ENCODE results near the gene NRCAM. TPM values are rescaled to one million over a fixed set of nuclear protein-coding genes. Genes with fewer than 3 reads are reported as not detected.

Gene NRCAM
- total RNA-seq, 4 donors from 2014 or later: 1.3 to 4.7 (median 2.2) TPM

- H3K36me3 ChIP-seq: no peaks in the 10 kb centered on the region
- H3K27ac ChIP-seq: no peak overlapping the region
- no peak for ATAC-seq
- H3K27me3 ChIP-seq: peaks cover 49% of the 10 kb centered on the region
- no peaks in the 10 kb centered on the region for H3K9me3 ChIP-seq
- H3K4me3 ChIP-seq: no peak overlapping the region
- H3K4me1 ChIP-seq: peaks cover 0 to 12% (median 5%) of the 10 kb centered on the region in 3 donors
- no peak for TF ChIP-seq POLR2AphosphoS5 (IDR thresholded peaks at IDR 0.05)
- no peak for TF ChIP-seq POLR2A (IDR thresholded peaks at IDR 0.05)
- no peak for TF ChIP-seq CTCF (IDR thresholded peaks at IDR 0.05)
- no peak for TF ChIP-seq EP300 (IDR thresholded peaks at IDR 0.05)
- 83 to 100% methylated on average over 1 of the region's 1 CpG for WGBS, 2 donors (ENCODE audit: low coverage in 1 of 2)
Observed at GRCh38 chr7:108460964-108461363, 4.7 kb upstream of the NRCAM start.

GRCh38 chr7:108459922-108460551, 3.8 kb upstream of the NRCAM start:
- Histone ChIP-seq H3K9me3 (no peaks in the 10 kb centered on the region), H3K27ac (no peak overlapping the region), H3K4me3 (no peak overlapping the region), H3K36me3 (no peaks in the 10 kb centered on the region), H3K4me1 (peaks cover 0 to 22% (median 14%) of the 10 kb centered on the region in 3 donors), H3K27me3 (peaks cover 59% of the 10 kb centered on the region)
- TF ChIP-seq CTCF (IDR thresholded peaks at IDR 0.05) (peak in 1 of 4 experiments; percentile 28), EP300 (IDR thresholded peaks at IDR 0.05) (no peak)
- no peak for ATAC-seq
- 41 to 73% methylated on average over 3 of the region's 3 CpGs for WGBS, 2 donors (ENCODE audit: low coverage in 1 of 2)

GRCh38 chr7:108457871-108458270, 1.6 kb upstream of the NRCAM start:
- no peak overlapping the region for H3K27ac ChIP-seq
- no peaks in the 10 kb centered on the region for H3K36me3 ChIP-seq
- no peaks in the 10 kb centered on the region for H3K9me3 ChIP-seq
- TF ChIP-seq EP300 (IDR thresholded peaks at IDR 0.05) (no peak), POLR2AphosphoS5 (IDR thresholded peaks at IDR 0.05) (no peak), POLR2A (IDR thresholded peaks at IDR 0.05) (no peak), CTCF (IDR thresholded peaks at IDR 0.05) (no peak)
- H3K27me3 ChIP-seq: peaks cover 68% of the 10 kb centered on the region
- no peak overlapping the region for H3K4me3 ChIP-seq
- no peak for ATAC-seq
- peaks cover 0 to 28% (median 15%) of the 10 kb centered on the region in 3 donors for H3K4me1 ChIP-seq

GRCh38 chr7:108456845-108457540, 757 bp upstream of the NRCAM start:
- no peaks in the 10 kb centered on the region for H3K9me3 ChIP-seq
- whole genome bisulfite sequencing, 2 donors (ENCODE audit: low coverage in 1 of 2): 15 to 16% methylated on average over 9 to 19 of the region's 19 CpGs
- peak overlapping the region in 1 of 2 donors; percentile 55 for H3K4me3 ChIP-seq
- ATAC-seq: no peak
- H3K27me3 ChIP-seq: peaks cover 68% of the 10 kb centered on the region
- no peak overlapping the region for H3K27ac ChIP-seq
- H3K4me1 ChIP-seq: peaks cover 0 to 28% (median 15%) of the 10 kb centered on the region in 3 donors
- no peak for TF ChIP-seq POLR2A (IDR thresholded peaks at IDR 0.05)
- no peak for TF ChIP-seq POLR2AphosphoS5 (IDR thresholded peaks at IDR 0.05)
- no peak for TF ChIP-seq EP300 (IDR thresholded peaks at IDR 0.05)
- TF ChIP-seq CTCF (IDR thresholded peaks at IDR 0.05): no peak
- no peaks in the 10 kb centered on the region for H3K36me3 ChIP-seq

- Histone ChIP-seq H3K27me3 (peaks cover 67% of the 10 kb centered on the region), H3K4me1 (peaks cover 0 to 28% (median 15%) of the 10 kb centered on the region in 3 donors), H3K36me3 (no peaks in the 10 kb centered on the region), H3K4me3 (peak overlapping the region; percentile 6 to 55), H3K27ac (peak overlapping the region in 1 of 4 donors; percentile 48), H3K9me3 (no peaks in the 10 kb centered on the region)
- ATAC-seq: peak; percentile 31
- WGBS, 2 donors (ENCODE audit: low coverage in 1 of 2): no CpG with 5 or more reads among the region's 47 CpGs
- TF ChIP-seq POLR2A (IDR thresholded peaks at IDR 0.05) (no peak), POLR2AphosphoS5 (IDR thresholded peaks at IDR 0.05) (no peak), CTCF (IDR thresholded peaks at IDR 0.05) (no peak), EP300 (IDR thresholded peaks at IDR 0.05) (no peak)
Observed at GRCh38 chr7:108455551-108455997, 662 bp downstream of the NRCAM start.

Data from gastroesophageal sphincter (tissue), 4 donors.